ENCODE measurements around the gene LAMA5. TPM values are rescaled to one million over a fixed set of nuclear protein-coding genes. Genes with fewer than 3 reads are reported as not detected.

The LAMA5 gene
- total RNA-seq, 1 donor = 1.6 TPM

GRCh38 chr20:62371588-62372041, 4.5 kb upstream of the LAMA5 start:
- DNase-seq (ENCODE audit: low read depth in 2 of 3, low spot score in 2 of 3) = no peak

GRCh38 chr20:62370807-62371587, 3.9 kb upstream of the LAMA5 start:
- no peak for DNase-seq (ENCODE audit: low read depth in 2 of 3, low spot score in 2 of 3)

GRCh38 chr20:62370115-62370806, 3.1 kb upstream of the LAMA5 start:
- DNase-seq (ENCODE audit: low read depth in 2 of 3, low spot score in 2 of 3) = no peak

- no peak for DNase-seq (ENCODE audit: low read depth in 2 of 3, low spot score in 2 of 3)
These were observed 2.7 kb upstream of the LAMA5 start for GRCh38 chr20:62369815-62370114.

- DNase-seq (ENCODE audit: low read depth in 2 of 3, low spot score in 2 of 3) = no peak
These were observed 2.1 kb upstream of the LAMA5 start for GRCh38 chr20:62368976-62369814.

GRCh38 chr20:62368392-62368975, 1.4 kb upstream of the LAMA5 start:
- no peak for DNase-seq (ENCODE audit: low read depth in 2 of 3, low spot score in 2 of 3)

GRCh38 chr20:62367633-62368391, 700 bp upstream of the LAMA5 start:
- DNase-seq (ENCODE audit: low read depth in 2 of 3, low spot score in 2 of 3) = peak in 1 of 3 donors; percentile 35

GRCh38 chr20:62366370-62367135, 559 bp downstream of the LAMA5 start:
- DNase-seq (ENCODE audit: low read depth in 2 of 3, low spot score in 2 of 3) = no peak

GRCh38 chr20:62365814-62366369, 1.2 kb downstream of the LAMA5 start:
- no peak for DNase-seq (ENCODE audit: low read depth in 2 of 3, low spot score in 2 of 3)

- DNase-seq (ENCODE audit: low read depth in 2 of 3, low spot score in 2 of 3) = no peak
These were observed 2.0 kb downstream of the LAMA5 start for GRCh38 chr20:62364911-62365736.

GRCh38 chr20:62363920-62364851, 2.9 kb downstream of the LAMA5 start:
- DNase-seq (ENCODE audit: low read depth in 2 of 3, low spot score in 2 of 3) = no peak

- DNase-seq (ENCODE audit: low read depth in 2 of 3, low spot score in 2 of 3) = no peak
These were observed 3.9 kb downstream of the LAMA5 start for GRCh38 chr20:62362991-62363919.

GRCh38 chr20:62362590-62362940, 4.5 kb downstream of the LAMA5 start:
- DNase-seq (ENCODE audit: low read depth in 2 of 3, low spot score in 2 of 3) = no peak

- no peak for DNase-seq (ENCODE audit: low read depth in 2 of 3, low spot score in 2 of 3)
These were observed 5.1 kb downstream of the LAMA5 start for GRCh38 chr20:62361799-62362589.

Measured in hematopoietic multipotent progenitor cell (in vitro differentiated cells).